GM19395 (cell line): ENCODE measurements around the gene GNAI3.
"Not testable (repeated sequence)": the region's sequence is repeated elsewhere in the genome, so short reads cannot be mapped to it uniquely, and the experiment has no call there.

Source experiments
- ATAC-seq: cut with Tn5 transposase; IDR thresholded peaks from one replicate; pipeline ENCODE4 v1.9.1; 2021; ENCODE audit warnings: mild to moderate bottlenecking, moderate library complexity; ENCODE audit not compliant: unreplicated experiment

The GNAI3 gene

DNA sequence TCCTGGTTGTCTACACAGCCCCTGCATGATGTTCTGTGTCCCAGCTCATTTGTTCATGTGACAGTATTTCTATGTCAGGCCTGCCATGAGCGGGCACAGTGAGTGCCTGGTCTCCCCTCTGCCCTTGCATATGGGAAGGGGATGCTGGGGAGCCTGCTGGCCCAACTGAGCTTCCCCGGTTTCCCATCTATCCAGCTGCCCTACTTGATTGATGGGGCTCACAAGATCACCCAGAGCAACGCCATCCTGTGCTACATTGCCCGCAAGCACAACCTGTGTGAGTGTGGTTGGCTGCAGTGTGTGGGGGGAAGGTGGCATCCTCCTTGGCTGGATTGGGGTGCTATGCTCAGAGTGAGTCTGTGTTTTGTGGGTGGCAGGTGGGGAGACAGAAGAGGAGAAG is 109.0 kb downstream of the GNAI3 start:
- no peak for ATAC-seq

- ATAC-seq: no peak
Measured at GRCh38 chr1:109657970-109658369, 109.6 kb downstream of the GNAI3 start.

DNA sequence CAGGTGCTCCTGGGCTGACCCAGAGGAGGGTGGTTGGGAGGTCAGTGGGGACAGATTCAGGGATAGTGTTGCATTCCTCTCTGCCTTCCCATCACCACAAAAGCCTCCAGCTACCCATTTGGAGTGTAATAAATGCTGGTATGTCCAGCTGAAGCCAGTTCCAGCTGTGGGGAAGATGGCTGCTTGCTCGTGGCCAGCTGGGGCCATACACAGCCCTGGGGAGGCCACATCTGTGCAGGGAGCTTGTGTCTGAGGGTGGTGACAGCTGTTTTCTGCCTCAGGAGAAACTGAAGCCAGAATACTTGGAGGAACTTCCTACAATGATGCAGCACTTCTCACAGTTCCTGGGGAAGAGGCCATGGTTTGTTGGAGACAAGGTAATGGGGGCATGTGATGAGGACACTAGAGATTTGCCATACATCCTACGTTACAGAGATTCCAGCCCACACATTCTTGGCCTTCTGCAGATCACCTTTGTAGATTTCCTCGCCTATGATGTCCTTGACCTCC is 110.2 kb downstream of the GNAI3 start:
- no peak for ATAC-seq

GRCh38 chr1:109659145-109659544 is 110.7 kb downstream of the GNAI3 start:
- no peak for ATAC-seq

DNA sequence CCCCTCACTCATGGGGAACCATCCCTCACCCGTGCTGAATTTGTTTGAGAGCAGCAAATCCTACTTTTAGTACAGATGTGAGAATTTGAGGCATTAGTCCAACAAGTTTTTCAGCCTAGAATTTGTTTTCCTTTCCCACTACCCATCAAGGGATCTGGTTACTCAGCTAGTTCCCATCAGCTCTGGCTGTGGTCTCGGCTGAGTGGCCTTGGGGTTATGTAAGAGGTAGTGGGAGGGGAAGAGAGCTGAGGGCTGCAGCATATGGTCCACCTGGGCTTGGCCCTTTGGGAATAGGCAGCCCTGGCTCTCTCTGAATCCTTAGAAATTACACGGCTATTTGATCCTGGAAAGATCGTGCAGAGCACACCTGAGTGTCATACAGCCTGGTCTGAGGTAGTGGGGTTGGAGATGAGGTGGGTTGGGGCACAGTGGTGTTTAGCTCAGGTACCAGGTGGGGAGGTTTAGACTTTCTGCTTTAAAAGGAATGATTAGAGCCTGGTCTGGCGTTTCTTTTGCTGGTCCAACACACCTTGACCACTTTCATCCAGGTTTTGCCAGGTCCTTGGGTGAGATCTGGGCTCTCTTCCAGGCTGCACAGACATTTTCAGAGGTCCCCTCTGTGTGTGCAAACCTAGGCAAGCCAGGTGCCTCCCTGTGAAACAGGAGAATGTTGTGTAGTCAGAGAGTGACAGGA is 111.7 kb downstream of the GNAI3 start:
- ATAC-seq: no peak

- not testable (repeated sequence) for ATAC-seq
Measured at GRCh38 chr1:109660691-109661026, 112.2 kb downstream of the GNAI3 start.

GRCh38 chr1:109661391-109661790 is 113.0 kb downstream of the GNAI3 start:
- no peak for ATAC-seq

- no peak for ATAC-seq
Measured at GRCh38 chr1:109664671-109665070, 116.3 kb downstream of the GNAI3 start.

DNA sequence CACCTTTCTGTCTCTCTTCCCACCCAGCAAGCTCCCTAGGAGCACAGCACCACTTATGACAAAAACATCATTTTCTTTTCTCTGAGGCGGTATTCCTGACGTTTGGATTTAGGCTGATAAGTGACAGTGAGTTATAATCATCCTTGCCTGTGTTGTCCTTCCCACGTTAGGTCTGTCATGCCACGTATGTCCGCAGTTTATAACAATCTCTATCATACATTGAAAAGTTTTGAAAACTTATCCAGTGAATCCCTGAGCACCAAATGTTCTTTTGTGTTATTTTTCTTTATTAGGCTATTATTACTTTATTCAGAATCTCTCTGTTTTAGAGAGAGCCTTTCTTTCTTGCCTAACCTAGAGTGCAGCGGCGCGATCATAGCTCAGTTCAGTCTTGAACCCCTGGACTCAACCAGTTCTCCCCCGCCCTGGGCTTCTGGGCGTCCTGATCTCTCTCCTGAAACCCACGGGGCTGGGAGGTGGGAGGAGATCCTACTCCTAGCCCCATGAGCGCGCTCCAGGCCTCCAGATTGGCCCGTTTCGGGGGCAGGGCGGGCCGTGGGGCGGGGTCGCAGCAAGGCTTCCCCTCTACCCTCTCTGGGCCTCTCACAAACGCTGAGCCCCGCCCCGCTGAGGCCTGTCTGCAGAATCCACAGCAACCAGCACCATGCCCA is 119.2 kb downstream of the GNAI3 start, which contains the start of gene GSTM2:
Gene GSTM2 (plus strand): TSS at position 606 of the 671 bp plus-strand sequence. CDS start 59 bp downstream, at position 665.
- peak; percentile 93 for ATAC-seq
